Tibial artery (tissue), 4 donors: Measurements from ENCODE around the gene NINJ2.

Experiments used
- DNase-seq, 2 donors: peaks; one replicate each; pipeline ENCODE4 v3.0.0-alpha.2; 2019
- H3K27ac ChIP-seq, 2 donors: fragments of 200-600 bp; sonication (generic) in 1 of 2; 1 replicate in 1 of 2; 2 replicates in 1 of 2; pipeline ENCODE4 v1.5.1; 2018 to 2019; ENCODE audit warnings: mild to moderate bottlenecking in 1 of 2
- H3K27me3 ChIP-seq, 2 donors: fragments of 200-600 bp; sonication (generic) in 1 of 2; one replicate each; pipeline versions ENCODE4 v1.5.1 to v1.6.0; 2016 to 2019
- H3K36me3 ChIP-seq, 3 donors: fragments of 200-600 bp; sonication (generic) in 2 of 3; one replicate each; pipeline ENCODE4 v1.5.1; 2016 to 2019; ENCODE audit warnings: mild to moderate bottlenecking in 2 of 3
- H3K4me1 ChIP-seq, 4 donors: fragments of 200-600 bp; sonication (generic) in 2 of 4; 1 replicate in 3 of 4; 2 replicates in 1 of 4; pipeline ENCODE4 v1.5.1; 2016 to 2019
- H3K4me3 ChIP-seq, 2 donors: fragments of 200-600 bp; sonication (generic) in 1 of 2; 1 replicate in 1 of 2; 2 replicates in 1 of 2; pipeline ENCODE4 v1.5.1; 2018 to 2019; ENCODE audit warnings: mild to moderate bottlenecking in 2 of 2
- H3K9me3 ChIP-seq, 3 donors: fragments of 200-600 bp; sonication (generic) in 1 of 3; one replicate each; pipeline ENCODE4 v1.5.1; 2016 to 2019
- intact Hi-C: fragments of 100-400 bp; cut with DNase I; formaldehyde crosslinking; loops from one replicate; pipeline ENCODE4 v1.15.0; 2023; ENCODE audit warnings: low total_unique reads
- TF ChIP-seq, protein P1 (sequence below), 2 experiments: fragments of 200-600 bp in 1 of 2; fragments of 450-650 bp in 1 of 2; IDR thresholded peaks; one replicate each; pipeline ENCODE4 v1.5.1; 2017 to 2019; ENCODE audit warnings: antibody characterized with exemption in 2 of 2, mild to moderate bottlenecking in 1 of 2, moderate library complexity in 1 of 2

NINJ2 gene

DNA sequence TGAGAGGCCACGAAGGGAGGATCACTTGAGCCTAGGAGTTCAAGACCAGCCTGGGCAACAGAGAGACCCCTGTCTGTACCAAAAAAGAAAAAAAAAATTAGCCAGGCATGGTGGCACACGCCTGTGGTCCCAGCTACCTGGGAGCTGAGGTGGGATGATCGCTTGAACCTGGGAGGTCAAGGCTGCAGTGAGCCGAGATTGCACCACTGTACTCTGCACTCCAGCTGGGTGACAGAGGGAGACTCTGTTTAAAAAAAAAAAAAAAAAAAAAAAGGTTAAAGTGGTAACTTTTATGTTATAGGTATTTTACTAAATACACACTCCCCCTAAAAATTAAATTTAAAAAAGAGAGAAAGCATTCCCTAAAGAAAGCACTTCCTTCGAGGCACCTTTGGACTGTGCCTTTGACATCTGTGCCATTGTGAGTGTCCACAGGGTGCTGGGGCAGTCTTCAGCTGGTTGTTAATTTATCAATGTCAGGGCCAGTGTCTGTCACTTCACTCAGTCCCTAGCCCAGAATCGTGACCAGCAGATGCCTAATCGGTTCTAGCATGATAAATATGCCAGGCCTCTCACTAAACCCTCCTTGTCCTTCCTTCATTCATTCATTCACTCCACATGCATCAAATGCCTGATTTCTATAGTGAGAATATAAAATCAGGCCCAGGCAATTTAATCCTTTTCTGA is 140.4 kb downstream of the NINJ2 start:
- Histone ChIP-seq H3K27me3 (no peaks in the 10 kb centered on the region), H3K4me3 (no peak overlapping the region), H3K9me3 (no peaks in the 10 kb centered on the region), H3K27ac (no peak overlapping the region), H3K4me1 (peaks cover 0 to 3% (median 0%) of the 10 kb centered on the region in 4 donors), H3K36me3 (peaks cover 0 to 5% (median 0%) of the 10 kb centered on the region in 3 donors)
- intact Hi-C loops: no loop called here
- TF ChIP-seq, protein P1, sequence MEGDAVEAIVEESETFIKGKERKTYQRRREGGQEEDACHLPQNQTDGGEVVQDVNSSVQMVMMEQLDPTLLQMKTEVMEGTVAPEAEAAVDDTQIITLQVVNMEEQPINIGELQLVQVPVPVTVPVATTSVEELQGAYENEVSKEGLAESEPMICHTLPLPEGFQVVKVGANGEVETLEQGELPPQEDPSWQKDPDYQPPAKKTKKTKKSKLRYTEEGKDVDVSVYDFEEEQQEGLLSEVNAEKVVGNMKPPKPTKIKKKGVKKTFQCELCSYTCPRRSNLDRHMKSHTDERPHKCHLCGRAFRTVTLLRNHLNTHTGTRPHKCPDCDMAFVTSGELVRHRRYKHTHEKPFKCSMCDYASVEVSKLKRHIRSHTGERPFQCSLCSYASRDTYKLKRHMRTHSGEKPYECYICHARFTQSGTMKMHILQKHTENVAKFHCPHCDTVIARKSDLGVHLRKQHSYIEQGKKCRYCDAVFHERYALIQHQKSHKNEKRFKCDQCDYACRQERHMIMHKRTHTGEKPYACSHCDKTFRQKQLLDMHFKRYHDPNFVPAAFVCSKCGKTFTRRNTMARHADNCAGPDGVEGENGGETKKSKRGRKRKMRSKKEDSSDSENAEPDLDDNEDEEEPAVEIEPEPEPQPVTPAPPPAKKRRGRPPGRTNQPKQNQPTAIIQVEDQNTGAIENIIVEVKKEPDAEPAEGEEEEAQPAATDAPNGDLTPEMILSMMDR (IDR thresholded peaks at IDR 0.05): no peak
- DNase-seq: no peak

- DNase-seq: no peak
- intact Hi-C loops: no loop called here
- Histone ChIP-seq H3K4me3 (no peak overlapping the region), H3K27me3 (no peaks in the 10 kb centered on the region), H3K4me1 (peaks cover 0 to 3% (median 0%) of the 10 kb centered on the region in 4 donors), H3K36me3 (no peaks in the 10 kb centered on the region), H3K27ac (no peak overlapping the region), H3K9me3 (no peaks in the 10 kb centered on the region)
- TF ChIP-seq, protein P1 (IDR thresholded peaks at IDR 0.05): no peak
Observed at GRCh38 chr12:520119-520518, 143.1 kb downstream of the NINJ2 start.

GRCh38 chr12:517538-517937 is 145.7 kb downstream of the NINJ2 start:
- intact Hi-C loops: no loop called here
- DNase-seq: no peak
- H3K27ac ChIP-seq: no peak overlapping the region

More at GRCh38 chr12:517538-517937, 145.7 kb downstream of the NINJ2 start:
- no peak overlapping the region for H3K4me3 ChIP-seq
- no peaks in the 10 kb centered on the region for H3K9me3 ChIP-seq
- H3K4me1 ChIP-seq: no peaks in the 10 kb centered on the region
- H3K36me3 ChIP-seq: no peaks in the 10 kb centered on the region
- TF ChIP-seq, protein P1 (IDR thresholded peaks at IDR 0.05): no peak
- no peaks in the 10 kb centered on the region for H3K27me3 ChIP-seq
